D341Med (cell line): ENCODE data around the gene JAKMIP1.
"Not testable (repeated sequence)": the region's sequence is repeated elsewhere in the genome, so short reads cannot be mapped to it uniquely, and the experiment has no call there.

Source experiments
- DNase-seq: peaks from one replicate; pipeline ENCODE4 v3.0.0; 2012; ENCODE audit warnings: low spot score

JAKMIP1 gene

GRCh38 chr4:6013564-6013963, 186.8 kb downstream of the JAKMIP1 start:
- DNase-seq = no peak

DNA sequence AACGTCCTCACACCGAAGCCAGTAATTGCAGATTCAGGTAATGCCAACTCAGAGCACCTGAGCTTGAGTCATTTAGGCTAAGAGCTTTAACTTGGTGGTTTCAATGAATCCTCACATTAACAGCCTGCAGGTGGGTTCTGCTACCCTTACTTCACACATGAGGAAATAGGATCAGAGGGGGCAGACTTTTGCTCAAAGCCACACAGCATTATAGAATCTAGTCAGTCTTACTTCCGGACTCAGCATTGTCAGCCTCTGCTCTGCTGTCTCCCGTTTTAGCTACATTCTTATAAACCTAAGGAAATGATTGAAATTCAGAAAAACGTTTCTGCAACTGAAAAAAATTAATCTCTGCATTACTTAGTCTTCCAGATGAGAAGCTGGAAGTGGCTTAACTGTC, 188.1 kb downstream of the JAKMIP1 start:
- DNase-seq = no peak

GRCh38 chr4:6011686-6012085, 188.7 kb downstream of the JAKMIP1 start:
- DNase-seq = no peak

- no peak for DNase-seq
Observed at GRCh38 chr4:6011271-6011671, 189.1 kb downstream of the JAKMIP1 start.

DNA sequence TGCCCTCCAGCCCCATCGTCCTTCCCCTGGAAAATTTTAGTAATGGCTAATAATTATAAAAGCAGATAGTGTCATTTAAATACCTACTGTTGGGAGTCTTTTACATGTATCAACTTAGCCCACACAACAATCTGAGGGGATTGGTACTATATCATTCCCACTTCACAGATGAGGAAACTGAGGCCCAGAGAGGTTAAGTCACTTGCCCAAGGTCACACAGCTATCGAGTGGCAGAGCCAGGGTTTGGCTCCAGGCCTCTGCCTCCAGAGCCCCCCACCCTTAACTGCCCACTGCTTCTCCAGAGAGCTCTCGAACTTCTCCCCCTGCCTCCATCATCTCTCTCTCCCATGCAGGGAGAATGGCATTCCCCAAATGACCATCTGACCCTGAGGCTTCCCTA, 189.6 kb downstream of the JAKMIP1 start:
- no peak for DNase-seq

DNA sequence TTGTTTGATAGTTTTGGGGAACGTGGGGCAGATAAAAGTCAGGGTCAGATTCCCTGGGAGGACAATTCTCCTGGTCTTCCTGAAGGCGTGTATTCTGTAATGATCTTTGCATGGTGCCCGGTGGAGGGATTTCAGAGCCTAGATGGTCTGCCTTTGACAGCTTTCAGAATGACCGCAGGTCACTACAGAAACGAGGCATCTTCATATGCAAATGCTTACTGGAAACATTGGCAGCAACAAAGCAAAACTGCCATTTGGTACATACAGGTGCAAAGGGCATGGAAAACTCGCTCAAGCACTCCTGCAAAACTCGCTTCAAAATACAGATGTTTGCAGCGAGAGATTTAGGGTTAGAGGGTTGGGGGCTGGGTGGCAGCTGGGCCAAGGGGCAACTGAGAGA, 190.9 kb downstream of the JAKMIP1 start:
- DNase-seq = no peak

GRCh38 chr4:6008766-6009385, 191.5 kb downstream of the JAKMIP1 start:
- no peak for DNase-seq

GRCh38 chr4:6008092-6008551, 192.2 kb downstream of the JAKMIP1 start:
- peak; percentile 77 for DNase-seq

- DNase-seq = no peak
Observed at GRCh38 chr4:6005175-6005574, 195.2 kb downstream of the JAKMIP1 start.

- not testable (repeated sequence) for DNase-seq
Observed at GRCh38 chr4:6003485-6003884, 196.9 kb downstream of the JAKMIP1 start.

GRCh38 chr4:6002926-6003325, 197.4 kb downstream of the JAKMIP1 start:
- DNase-seq = no peak

DNA sequence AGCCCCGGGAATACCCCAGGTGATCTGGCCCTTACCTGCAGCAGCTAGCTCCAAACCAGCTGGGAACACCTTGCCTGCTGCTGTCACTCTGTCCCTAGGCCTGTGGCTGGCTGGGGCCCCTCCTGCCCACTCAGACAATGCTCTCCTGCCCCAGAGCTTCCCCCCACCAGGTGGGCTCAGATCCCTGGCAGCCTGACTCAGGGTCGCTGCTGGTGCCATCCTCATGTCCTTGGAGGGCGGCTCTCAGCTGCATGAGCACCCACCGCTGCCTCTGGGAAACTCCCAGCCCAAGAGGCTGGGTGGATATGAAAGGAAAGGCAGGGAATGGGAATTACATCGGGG, 197.9 kb downstream of the JAKMIP1 start:
- DNase-seq = no peak

DNA sequence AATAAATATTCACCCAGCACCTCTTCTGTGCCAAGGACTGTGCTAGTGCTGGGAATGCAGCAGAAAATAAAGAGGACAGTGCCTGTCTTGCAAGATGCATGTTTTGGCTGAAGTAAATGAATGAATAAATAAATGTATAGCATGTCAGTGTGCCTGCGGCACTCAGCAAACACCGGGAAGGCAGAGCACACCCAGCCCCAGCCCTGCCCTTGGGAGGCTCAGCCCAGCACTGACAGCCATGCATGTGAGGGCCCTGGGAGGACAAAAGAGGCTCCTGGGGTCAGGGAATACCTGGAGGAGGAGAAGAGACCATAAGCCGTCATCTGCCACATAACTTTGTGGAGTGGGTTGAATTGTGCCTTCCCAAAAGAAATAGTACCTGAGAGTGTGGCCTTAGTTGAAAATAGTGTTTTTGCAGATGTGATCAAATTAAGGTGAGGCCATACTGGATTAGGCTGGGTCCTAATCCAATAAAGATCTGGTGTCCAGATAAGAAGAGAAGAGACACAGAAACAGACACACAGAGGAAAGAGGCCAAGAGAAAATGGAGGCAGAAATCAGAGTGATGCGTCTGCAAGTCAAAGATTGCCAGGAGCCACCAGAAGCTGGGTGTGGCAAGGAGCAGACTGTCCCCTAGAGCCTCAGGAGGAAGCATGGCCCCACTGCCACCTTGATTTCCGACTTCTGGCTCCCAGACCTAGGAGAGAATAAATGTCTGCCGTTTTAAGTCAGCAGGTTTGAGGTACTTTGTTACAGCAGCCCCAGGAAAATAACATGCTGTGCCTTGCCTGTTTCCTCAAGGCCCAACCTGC, 198.5 kb downstream of the JAKMIP1 start:
- DNase-seq = no peak

- no peak for DNase-seq
Observed at GRCh38 chr4:5999830-6000365, 200.5 kb downstream of the JAKMIP1 start.

- DNase-seq = no peak
Observed at GRCh38 chr4:5999356-5999755, 201.0 kb downstream of the JAKMIP1 start.

GRCh38 chr4:5998333-5998936, 201.9 kb downstream of the JAKMIP1 start:
- DNase-seq = peak; percentile 87

DNA sequence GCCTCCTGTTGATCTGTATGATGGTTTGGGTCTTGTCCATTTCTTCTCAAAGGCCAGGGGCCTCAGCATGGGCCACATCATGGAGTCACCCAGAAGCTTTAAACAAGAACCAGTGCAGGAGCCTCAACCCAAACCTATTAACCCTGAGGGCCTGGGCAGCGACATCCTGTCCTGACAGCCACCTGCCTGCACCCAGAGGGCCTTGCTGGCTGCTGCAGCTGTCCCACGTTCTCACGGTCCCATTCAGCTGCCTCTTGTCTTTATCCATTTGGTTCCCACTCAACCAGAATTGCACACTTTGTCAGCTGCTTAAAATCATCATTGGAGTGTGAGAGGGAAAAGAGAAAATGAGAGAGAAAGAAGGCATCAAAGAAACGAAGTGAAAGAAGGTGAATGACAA, 203.7 kb downstream of the JAKMIP1 start:
- no peak for DNase-seq

DNA sequence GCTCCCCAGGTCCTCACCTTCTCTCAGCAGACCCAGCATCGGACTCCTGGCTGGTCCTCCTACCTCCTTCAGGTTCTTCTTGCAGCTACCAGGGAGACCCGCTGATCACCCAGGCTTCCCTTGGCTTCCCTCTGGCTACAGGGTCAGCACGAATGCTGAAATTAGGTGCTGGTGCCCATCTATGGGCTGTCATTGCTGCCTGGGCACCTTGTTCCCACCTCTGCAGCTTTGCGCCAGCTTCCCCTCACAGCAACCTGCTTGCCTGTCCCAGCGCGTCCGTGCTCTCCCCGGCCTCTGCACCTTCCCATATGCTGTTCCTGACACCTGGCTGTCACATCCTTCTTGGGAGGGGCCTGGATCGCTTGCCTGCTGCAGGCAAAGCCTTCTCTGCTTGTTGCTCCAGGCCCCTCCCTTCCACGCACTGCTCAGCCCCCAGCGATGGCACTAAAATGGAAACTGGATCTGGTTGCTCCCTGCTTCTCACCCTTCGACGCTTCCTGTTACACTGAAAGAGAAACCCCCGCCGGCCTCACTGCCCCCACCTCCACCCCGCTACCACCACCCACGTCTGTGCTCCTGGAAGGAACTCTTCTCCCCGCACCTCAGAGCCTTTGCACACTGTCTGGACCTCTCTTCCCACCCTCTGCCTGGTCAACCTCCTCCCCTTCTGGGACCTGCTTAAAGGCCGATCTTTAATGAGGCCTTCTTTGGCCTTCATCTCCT, 204.3 kb downstream of the JAKMIP1 start:
- no peak for DNase-seq

- DNase-seq = no peak
Observed at GRCh38 chr4:5993876-5994811, 206.2 kb downstream of the JAKMIP1 start.

GRCh38 chr4:5993346-5993745, 207.0 kb downstream of the JAKMIP1 start:
- not testable (repeated sequence) for DNase-seq

DNA sequence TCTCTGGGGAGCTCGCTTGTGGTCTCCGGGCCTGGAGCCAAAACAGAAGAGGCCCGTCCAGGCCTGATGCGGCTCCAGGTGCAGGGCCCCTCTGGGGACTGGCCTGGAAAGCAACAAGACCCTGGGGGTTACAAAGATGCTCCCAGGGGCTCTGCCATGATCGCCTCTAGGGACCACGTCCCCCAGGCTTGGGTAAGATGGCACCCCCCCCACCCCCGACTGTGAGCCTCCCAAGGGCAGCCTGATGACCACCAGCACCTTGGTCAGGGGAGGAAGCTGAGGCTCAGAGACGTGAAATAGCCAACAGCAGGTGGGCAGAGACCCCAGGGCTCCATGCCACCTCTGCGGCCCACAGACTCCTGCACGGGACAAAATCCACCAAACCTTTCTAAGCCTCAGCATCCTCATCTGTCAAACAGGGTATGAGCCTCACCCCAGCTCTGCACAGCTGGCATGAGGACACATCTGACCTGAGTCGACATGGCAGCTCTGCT, 207.5 kb downstream of the JAKMIP1 start:
- DNase-seq = no peak
